PC-3 (cell line): ENCODE results near the gene PPP1R1C.

ENCODE experiments used
- CTCF ChIP-seq: fragments of 300-600 bp; sonication (generic); conservative IDR thresholded peaks from 2 replicates; pipeline ENCODE4 v1.5.1; 2017; ENCODE audit warnings: antibody characterized with exemption, low read depth, mild to moderate bottlenecking, low read length
- EZH2phosphoT487 ChIP-seq: fragments of 300-600 bp; sonication (generic); IDR thresholded peaks from 2 replicates; pipeline ENCODE4 v1.6.1; 2018; ENCODE audit warnings: mild to moderate bottlenecking, antibody characterized with exemption, low read length, borderline replicate concordance

- TF ChIP-seq CTCF (no peak), EZH2phosphoT487 (no peak)
These were observed 39.1 kb upstream of the PPP1R1C start for GRCh38 chr2:181946444-181947127.
